Heart right ventricle (tissue), 16 donors: ENCODE data around the gene MXRA8. TPM values are rescaled to one million over a fixed set of nuclear protein-coding genes. Genes with fewer than 3 reads are reported as not detected.

Experiments
- ATAC-seq, 8 donors: fragments of 200-7000 bp; cut with Tn5 transposase; one replicate each; pipeline ENCODE4 v1.9.1; 2020; ENCODE audit warnings: mild to moderate bottlenecking in 8 of 8, moderate library complexity in 8 of 8, moderate number of reproducible peaks in 1 of 8
- DNase-seq, 2 donors: peaks; one replicate each; pipeline ENCODE4 v3.0.0-alpha.2; 2020
- H3K27ac ChIP-seq, 10 donors: fragments of 200-600 bp; sonication (generic) in 2 of 10; one replicate each; pipeline versions ENCODE4 v1.5.0 to v1.8.0; 2020 to 2022; ENCODE audit warnings: mild to moderate bottlenecking in 3 of 10
- H3K27me3 ChIP-seq, 7 donors: fragments of 200-600 bp; one replicate each; pipeline ENCODE4 v1.8.0; 2021 to 2022; ENCODE audit warnings: mild to moderate bottlenecking in 2 of 7
- H3K36me3 ChIP-seq, 9 donors: fragments of 200-600 bp; sonication (generic) in 1 of 9; one replicate each; pipeline versions ENCODE4 v1.5.0 to v1.8.0; 2020 to 2022; ENCODE audit warnings: mild to moderate bottlenecking in 2 of 9
- H3K4me1 ChIP-seq, 9 donors: fragments of 200-600 bp; sonication (generic) in 1 of 9; one replicate each; pipeline versions ENCODE4 v1.5.0 to v1.8.0; 2020 to 2022; ENCODE audit warnings: mild to moderate bottlenecking in 4 of 9
- H3K4me3 ChIP-seq, 10 donors: fragments of 200-600 bp; sonication (generic) in 2 of 10; one replicate each; pipeline versions ENCODE4 v1.5.0 to v1.8.0; 2020 to 2022; ENCODE audit warnings: mild to moderate bottlenecking in 7 of 10, moderate library complexity in 2 of 10
- H3K9me3 ChIP-seq, 11 donors: fragments of 200-600 bp in 10 of 11; sonication (generic) in 2 of 11; one replicate each; pipeline versions ENCODE4 v1.5.0 to v1.8.0; 2013 to 2022; ENCODE audit warnings: mild to moderate bottlenecking in 2 of 11, control low read depth in 1 of 11, moderate library complexity in 1 of 11
- CTCF ChIP-seq, 9 donors: fragments of 200-600 bp; sonication (generic) in 2 of 9; IDR thresholded peaks; one replicate each; pipeline versions ENCODE4 v1.5.0 to v1.8.0; 2021 to 2022; ENCODE audit warnings: antibody characterized with exemption in 9 of 9, mild to moderate bottlenecking in 5 of 9, moderate library complexity in 1 of 9
- WGBS, 2 donors: extraction: QIAGEN DNeasy Blood & Tissue Kit; methylation state at CpG; one replicate each; pipeline ENCODE4 v1.1.7; 2013; ENCODE audit warnings: inconsistent platforms in 1 of 2; 5-methylcytosine and 5-hydroxymethylcytosine counted together
- intact Hi-C, 10 donors: fragments of 100-400 bp; cut with DNase I; formaldehyde crosslinking; loops; one replicate each; pipeline versions ENCODE4 v1.11.1 to v1.14.2; 2022
- polyA plus RNA-seq, 2 donors: library from polyadenylated mRNA; stranded (reverse); fragments of 200-250 nt; gene quantifications; one replicate each; pipeline ENCODE4 v1.2.3, GENCODE V29; 2013
- total RNA-seq, 10 donors: library from RNA; stranded (reverse); fragmentation: NEBNext Ultra II Directional in 3 of 10; extraction: Animal tissue kit (Norgen Biotek cat#: 25700) in 3 of 10; gene quantifications; one replicate each; pipeline versions ENCODE4 v1.2.1 to v1.2.4, GENCODE V29; 2021 to 2023
- donor health status: Arrhythmogenic right ventricular cardiomyopathy.
- donor health status: ischemic (EF 13 %, LVEDD 7.1; RV severe dilation, severe dysfunction).
- donor health status: healthy with polysubstance abuse.
- donor health status: DM: no; HTN: yes; CAD: no.
- donor health status: DM: no; HTN: no; CAD: no.
- donor health status: ischemic (EF 25% LVEDD 6.9; RV normal size, moderate dysfunction).
- donor health status: ischemic (EF 25% LVEDD 5.7; RV mildly dilated, moderate dysfunction).
- donor health status: healthy.
- donor health status: DM: yes; HTN: yes; CAD: no.
- donor health status: Ischemic cardiomyopathy.
- donor health status: ischemic (EF 35%, LVEDD 5.7; RV mildly dilated, moderate dysfunction).
- donor health status: nonischemic (EF 11% LVEDD 7.7; RV severe dilation, severe dysfunction).
- donor health status: DM: yes; HTN: yes; CAD: no.
- donor health status: PGD.
- donor health status: ischemic (EF 29% LVEDD 5.4; RV normal size, mild dysfunction).
- donor health status: nonischemic (EF 23%, LVEDD 6.1; RV moderate dilation, normal function).

Gene MXRA8
- total and polyA plus RNA-seq, 12 donors = 7.2 to 35.6 (median 15.5) TPM

GRCh38 chr1:1399187-1399871 is 41.0 kb upstream of the MXRA8 start, which contains the start of gene CCNL2:
CCNL2 (minus strand) TSS chr1:1399335; CDS start chr1:1399306, 29 bp downstream.
- peak; percentile 18 to 77 (median 61) for TF ChIP-seq CTCF (IDR thresholded peaks at IDR 0.05)
- Histone ChIP-seq H3K27me3 (no peaks in the 10 kb centered on the region), H3K4me3 (peak within 1 kb of the TSS; percentile 80 to 100 (median 96)), H3K9me3 (no peaks in the 10 kb centered on the region), H3K27ac (peak within 1 kb of the TSS; percentile 83 to 98 (median 92)), H3K4me1 (peaks cover 13 to 68% (median 43%) of the 10 kb centered on the region in 9 donors), H3K36me3 (peaks cover 0 to 78% (median 53%) of the 10 kb centered on the region in 9 donors)
- intact Hi-C loops = loop anchor here in 1 of 10 donors (5.0 kb wide), 1 partner anchor 43 kb away; no protein-coding TSS in a partner anchor
- WGBS, 2 donors = 0 to 1% methylated on average over 86 of the region's 86 CpGs
- ATAC-seq (peak; percentile 95 to 99 (median 98)), DNase-seq (peak; percentile 98 to 100)

GRCh38 chr1:1398677-1399186 is 40.4 kb upstream of the MXRA8 start:
- intact Hi-C loops = loop anchor here in 1 of 10 donors (5.0 kb wide), 1 partner anchor 44 kb away; no protein-coding TSS in a partner anchor
- peak in 3 of 8 donors; percentile 2 to 5 (median 5) for ATAC-seq
- H3K4me1 ChIP-seq = peaks cover 13 to 65% (median 43%) of the 10 kb centered on the region in 9 donors

GRCh38 chr1:1397839-1398523 is 39.6 kb upstream of the MXRA8 start:
- Histone ChIP-seq H3K36me3 (peaks cover 1 to 78% (median 53%) of the 10 kb centered on the region in 9 donors), H3K9me3 (no peaks in the 10 kb centered on the region), H3K4me1 (peaks cover 13 to 67% (median 43%) of the 10 kb centered on the region in 9 donors), H3K27ac (peak overlapping the region in 8 of 10 donors; percentile 87 to 98 (median 94)), H3K4me3 (peak overlapping the region; percentile 80 to 100 (median 96)), H3K27me3 (no peaks in the 10 kb centered on the region)
- ATAC-seq (no peak), DNase-seq (no peak)
- intact Hi-C loops = loop anchor here in 1 of 10 donors (5.0 kb wide), 1 partner anchor 44 kb away; no protein-coding TSS in a partner anchor
- TF ChIP-seq CTCF (IDR thresholded peaks at IDR 0.05) = no peak
- WGBS, 2 donors = 47 to 51% methylated on average over 19 of the region's 19 CpGs

More at GRCh38 chr1:1398677-1399186, 40.4 kb upstream of the MXRA8 start:
- WGBS, 2 donors = 0% methylated on average over 52 to 54 of the region's 54 CpGs
- H3K27me3 ChIP-seq = no peaks in the 10 kb centered on the region
- H3K4me3 ChIP-seq = peak overlapping the region; percentile 80 to 100 (median 96)
- H3K27ac ChIP-seq = peak overlapping the region; percentile 83 to 98 (median 92)
- TF ChIP-seq CTCF (IDR thresholded peaks at IDR 0.05) = no peak
- no peaks in the 10 kb centered on the region for H3K9me3 ChIP-seq
- H3K36me3 ChIP-seq = peaks cover 0 to 78% (median 53%) of the 10 kb centered on the region in 9 donors
- no peak for DNase-seq

GRCh38 chr1:1395166-1395565 is 36.8 kb upstream of the MXRA8 start:
- H3K36me3 ChIP-seq = peaks cover 6 to 81% (median 64%) of the 10 kb centered on the region in 9 donors
- no peak overlapping the region for H3K4me3 ChIP-seq
- intact Hi-C loops = loop anchor here in 1 of 10 donors (5.0 kb wide), 1 partner anchor 47 kb away; no protein-coding TSS in a partner anchor
- H3K27ac ChIP-seq = peak overlapping the region in 4 of 10 donors; percentile 57 to 71 (median 60)
- H3K27me3 ChIP-seq = no peaks in the 10 kb centered on the region
- no peak for TF ChIP-seq CTCF (IDR thresholded peaks at IDR 0.05)
- DNase-seq (no peak), ATAC-seq (no peak)
- H3K4me1 ChIP-seq = peaks cover 10 to 70% (median 46%) of the 10 kb centered on the region in 9 donors
- H3K9me3 ChIP-seq = no peaks in the 10 kb centered on the region
- 74% methylated on average over 11 of the region's 11 CpGs for WGBS, 2 donors
